HEK293 (cell line): ENCODE measurements around the gene DBN1.

ENCODE experiments used
- RBAK ChIP-seq: fragments of 450-650 bp; formaldehyde crosslinking; IDR thresholded peaks from 2 replicates; pipeline ENCODE4 v1.5.1; 2016; ENCODE audit warnings: missing biosample characterization, missing genetic modification characterization
- ZBTB1 ChIP-seq: fragments of 450-650 bp; formaldehyde crosslinking; IDR thresholded peaks from 2 replicates; pipeline ENCODE4 v1.5.1; 2016; ENCODE audit warnings: missing biosample characterization, missing genetic modification characterization
- ZNF121 ChIP-seq: fragments of 450-650 bp; formaldehyde crosslinking; IDR thresholded peaks from 2 replicates; pipeline ENCODE4 v1.5.1; 2016; ENCODE audit warnings: missing biosample characterization, missing genetic modification characterization

DNA sequence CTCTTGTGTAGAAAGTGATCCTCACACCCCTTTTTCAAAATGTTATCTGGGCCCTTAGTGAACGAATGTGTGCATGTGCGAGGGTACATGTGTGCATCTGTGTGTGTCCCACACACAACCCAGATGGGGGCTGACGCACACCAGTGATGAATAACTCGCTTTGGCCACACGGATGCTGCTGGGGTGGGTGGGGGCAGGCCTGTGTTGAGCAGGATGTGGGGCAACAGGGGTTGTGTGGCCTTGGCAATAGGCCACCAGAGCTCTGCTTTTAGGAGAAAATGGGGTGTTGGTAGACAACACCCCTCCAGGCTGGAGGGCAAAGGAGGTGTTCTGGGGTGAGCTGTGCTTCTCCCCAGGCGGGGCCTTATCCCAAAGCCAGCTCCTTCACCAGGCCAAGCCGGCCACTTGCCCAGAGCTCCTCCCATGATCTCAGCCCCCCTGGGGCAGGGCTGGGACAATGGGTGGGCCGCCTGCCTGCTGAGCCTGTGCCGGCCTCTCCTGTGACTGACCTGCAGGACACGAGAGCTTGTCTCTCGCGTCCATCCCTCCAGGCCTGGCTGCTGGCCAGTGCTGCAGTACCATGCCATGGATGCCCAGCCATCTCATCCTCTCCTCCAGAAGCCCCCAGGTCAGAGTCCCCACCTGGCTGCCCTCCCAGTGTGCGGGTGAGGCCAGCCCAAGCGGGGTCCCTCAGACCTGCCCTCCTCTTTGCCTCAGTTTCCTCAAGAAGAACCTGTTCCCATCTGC lies 1.7 kb downstream of the DBN1 start:
- TF ChIP-seq ZNF121 (tag by site-specific recombination): no peak
- TF ChIP-seq ZBTB1: no peak
- no peak for TF ChIP-seq RBAK
